SW 1271 (cell line): ENCODE results near the gene CCND3.
"Not testable (repeated sequence)": the region's sequence is repeated elsewhere in the genome, so short reads cannot be mapped to it uniquely, and the experiment has no call there.

Experiments used
- DNase-seq, 2 experiments: peaks; one replicate each; lab custom pipeline; 2025; lab: John Stamatoyannopoulos, UW

CCND3 gene

DNA sequence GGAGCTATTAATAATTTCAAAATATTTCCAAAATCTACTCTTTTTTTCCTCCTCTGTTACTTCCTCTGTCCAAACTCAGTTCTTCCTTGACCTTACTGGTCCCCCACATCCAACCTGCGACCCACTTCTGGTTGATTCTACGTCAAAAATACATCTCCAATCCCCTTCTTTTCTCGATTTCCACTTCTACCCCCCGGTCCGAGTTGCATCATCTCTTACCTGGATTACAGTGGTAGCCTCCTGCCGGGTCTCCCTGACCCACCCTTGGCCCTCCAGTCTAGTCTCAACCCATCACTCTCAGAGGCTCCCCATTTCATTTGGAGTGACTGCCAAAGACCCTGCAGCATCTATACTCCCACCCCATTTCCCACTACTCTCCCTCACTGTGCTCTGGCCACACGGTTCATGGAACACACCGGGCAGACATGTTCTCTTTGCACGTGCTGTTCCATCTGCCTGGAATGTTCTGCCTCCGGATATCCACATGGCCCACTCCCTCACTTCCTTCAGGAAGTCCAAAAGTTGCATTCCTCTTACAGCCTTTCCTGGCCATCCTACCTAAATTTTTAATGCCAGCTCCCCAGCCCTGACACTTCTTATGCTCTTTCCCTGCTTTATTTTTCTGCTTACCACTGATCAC lies 6.1 kb upstream of the CCND3 start:
- no peak for DNase-seq

DNA sequence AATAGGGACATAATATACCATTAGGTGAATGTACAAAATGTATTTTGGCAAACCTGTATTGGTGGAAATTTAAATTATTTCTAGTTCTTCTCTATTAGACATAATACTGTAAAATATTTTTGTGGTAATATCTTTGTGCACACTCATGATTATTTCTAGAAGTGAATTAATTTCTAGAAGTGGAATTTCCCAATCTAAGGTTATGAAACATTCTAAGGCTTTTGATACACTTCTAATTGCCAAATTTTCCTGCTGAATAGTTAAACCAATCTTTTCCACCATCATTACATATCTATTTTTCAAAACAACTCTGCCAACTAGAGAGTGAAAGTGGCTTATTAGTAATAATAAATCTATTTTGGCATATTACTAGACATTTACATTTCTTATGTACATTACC lies 1.8 kb upstream of the CCND3 start:
- no peak for DNase-seq

DNA sequence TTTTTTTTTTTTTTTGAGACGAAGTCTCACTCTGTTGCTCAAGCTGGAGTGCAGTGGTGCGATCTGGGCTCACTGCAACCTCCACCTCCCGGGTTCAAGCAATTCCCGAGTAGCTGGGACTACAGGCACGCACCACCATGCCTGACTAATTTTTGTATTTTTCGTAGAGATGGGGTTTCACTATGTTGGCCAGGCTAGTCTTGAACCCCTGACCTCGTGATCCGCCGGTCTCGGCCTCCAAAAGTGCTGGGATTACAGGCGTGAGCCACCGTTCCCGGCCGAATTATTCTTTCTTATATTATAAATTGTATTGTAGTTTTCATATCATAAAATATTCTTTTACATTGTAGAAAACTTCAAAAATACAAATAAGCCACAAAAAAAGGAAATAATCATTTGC lies 1.3 kb upstream of the CCND3 start:
- DNase-seq = not testable (repeated sequence)

DNA sequence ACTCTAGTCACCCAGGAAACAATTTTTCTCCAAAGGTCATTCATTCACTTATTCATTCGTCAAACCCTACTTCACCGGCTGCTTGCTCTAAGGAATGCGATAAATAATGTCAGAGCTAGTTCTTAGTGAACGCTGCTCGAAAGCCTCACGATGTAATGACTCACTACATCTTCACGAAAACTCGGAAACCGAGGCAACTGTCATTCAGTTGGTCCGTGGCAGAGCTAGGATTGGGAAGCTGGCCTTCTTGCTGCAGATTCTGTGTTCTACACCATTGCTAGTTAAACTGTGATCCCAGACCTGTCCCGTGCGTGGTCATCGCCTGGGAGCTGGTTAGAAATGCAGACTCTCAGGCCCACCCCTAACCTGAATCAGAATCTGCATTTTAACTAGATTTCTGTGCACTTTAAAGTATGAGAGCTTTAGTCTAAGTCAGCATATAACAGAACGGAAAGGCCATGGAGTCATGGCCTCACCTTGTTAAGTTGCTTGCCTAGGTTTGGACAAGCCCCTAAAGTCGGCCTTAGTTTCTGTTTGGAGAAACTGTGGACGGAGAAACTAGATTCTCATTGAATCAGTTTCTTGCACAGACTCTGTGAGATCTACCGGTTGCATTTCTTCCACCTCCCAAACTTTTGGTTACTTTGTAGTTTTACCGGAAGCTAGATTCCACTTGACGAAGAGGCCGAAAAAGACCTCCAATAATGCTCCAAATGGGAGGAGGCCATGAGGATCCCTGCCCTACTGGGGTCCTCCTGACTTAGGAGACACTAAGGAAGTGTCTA lies 651 bp upstream of the CCND3 start:
- no peak for DNase-seq

DNA sequence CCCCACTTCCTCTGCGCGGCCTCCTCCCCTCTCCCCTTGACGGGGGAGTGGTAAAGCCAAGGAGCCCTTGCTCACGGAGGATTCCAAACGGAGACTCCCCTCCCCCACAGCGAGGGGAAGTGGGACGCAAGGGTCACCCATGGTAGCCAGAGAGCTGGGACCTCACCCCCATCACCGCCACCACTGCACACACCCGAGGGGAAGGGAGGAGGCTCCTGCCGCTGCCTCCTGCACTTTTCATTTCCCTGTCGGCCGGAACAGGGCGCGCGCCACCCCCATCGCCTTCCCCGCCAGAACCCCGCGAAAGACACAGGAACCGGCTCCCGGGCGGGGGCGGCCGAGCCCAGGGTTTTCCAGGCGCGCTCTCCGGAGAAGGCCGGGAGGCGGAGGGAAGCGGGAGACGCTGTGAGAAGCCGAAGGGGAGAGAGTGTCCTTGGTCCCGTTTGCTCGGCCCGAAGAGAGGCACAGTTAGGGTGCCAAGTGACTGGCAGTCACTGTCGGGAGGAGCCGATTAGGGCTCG lies 789 bp downstream of the CCND3 start:
- no peak for DNase-seq

DNA sequence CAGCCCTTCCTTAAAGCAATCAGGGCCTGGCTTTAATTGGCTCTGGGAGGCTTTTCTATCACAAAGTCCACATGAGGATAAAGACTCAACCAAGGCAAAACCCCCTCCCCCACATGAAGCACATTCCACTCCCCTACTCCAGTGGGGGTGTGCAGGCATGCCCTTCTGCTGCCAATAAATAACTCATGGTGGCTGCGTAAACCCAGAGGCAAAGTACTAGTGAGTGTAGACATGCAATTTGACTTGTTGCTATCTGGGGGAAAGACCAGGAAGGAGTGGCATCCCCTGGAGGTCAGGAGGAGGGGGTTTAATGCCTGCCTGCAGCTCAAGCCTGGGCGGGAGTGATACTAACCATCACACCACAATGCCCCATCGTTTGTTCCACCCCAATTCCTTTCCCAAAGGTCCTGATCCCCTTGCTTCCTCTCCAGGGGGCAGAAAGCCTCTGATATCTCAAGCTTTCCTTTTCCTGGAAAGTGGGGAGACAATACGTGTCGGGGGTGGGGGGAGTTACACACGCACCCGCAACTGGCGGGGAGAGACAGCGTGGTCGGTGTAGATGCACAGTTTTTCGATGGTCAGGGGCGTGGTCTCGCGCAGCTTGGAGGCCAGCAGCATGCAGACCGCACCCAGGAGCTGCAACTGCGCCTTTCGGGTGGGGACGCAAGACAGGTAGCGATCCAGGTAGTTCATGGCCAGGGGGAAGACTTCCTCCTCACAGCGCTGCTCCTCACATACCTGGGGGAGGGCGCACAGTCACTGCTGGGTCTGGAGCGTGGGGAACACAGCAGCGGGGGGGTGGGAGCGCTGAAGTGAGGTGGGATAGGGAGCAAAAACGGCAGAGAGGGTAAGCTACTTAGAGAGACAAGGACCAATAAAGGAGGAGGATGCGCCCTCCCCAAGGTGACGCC lies 1.5 kb downstream of the CCND3 start:
- DNase-seq = no peak

DNA sequence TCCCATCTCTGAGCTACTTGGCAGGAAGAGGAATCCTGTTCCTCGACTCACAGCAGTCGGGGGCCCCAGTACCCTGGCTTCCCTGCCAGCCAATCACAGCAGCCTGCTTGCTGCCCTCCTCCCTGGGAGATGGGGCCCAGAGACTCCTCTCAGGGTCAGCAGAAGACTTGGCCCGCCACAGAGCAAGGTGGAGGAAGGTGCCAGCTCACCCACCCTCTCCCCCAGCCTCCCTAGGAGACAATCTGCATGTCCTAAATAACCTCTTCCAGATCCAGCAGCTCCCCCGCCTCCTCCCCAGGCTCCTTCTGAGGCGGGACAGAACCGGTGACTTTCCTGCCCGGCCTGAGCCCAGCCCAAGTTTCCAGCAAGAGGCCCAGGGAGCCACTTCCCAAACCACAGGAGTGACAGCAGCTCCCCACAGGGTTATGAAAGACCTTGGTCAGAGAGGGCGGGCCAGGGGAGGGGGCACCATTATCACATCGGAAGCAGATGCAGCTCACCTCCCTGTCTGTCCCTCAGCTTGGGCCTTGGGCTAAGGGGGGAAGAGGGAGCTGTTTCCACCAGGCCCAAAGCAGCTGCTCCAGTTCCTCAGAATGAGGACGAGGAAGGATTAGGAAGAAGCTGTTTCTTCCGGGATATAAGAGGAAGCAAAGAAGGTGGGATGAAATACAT lies 2.3 kb downstream of the CCND3 start:
- DNase-seq = no peak

DNA sequence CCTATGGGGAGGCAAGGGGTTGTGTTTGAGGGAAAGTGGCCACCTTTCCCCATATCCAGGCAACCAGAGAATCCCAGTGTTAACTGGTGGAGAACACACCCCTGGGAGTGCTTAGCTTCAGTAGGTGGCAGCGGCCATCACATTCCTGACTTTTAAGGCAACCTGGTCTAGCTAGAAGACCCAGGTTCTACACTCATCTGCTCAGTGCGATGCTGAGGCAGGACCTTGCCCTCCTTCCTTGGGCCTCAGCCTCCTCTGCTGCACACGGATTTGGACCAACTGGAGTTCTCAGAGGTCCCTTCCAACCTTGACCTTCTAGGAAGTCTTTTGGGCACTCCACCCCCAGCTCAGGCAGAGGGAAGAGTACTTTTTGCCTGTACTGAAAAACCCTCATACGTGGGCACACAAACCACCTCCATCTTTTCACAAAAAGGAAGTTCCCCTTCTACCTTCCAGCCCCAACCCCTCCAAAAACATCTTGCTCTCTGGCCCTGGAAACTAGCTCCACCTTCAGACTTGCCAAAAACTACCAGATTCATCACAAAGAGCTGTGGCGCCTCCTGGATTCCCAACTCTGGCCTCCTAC lies 2.9 kb downstream of the CCND3 start:
- DNase-seq = no peak

DNA sequence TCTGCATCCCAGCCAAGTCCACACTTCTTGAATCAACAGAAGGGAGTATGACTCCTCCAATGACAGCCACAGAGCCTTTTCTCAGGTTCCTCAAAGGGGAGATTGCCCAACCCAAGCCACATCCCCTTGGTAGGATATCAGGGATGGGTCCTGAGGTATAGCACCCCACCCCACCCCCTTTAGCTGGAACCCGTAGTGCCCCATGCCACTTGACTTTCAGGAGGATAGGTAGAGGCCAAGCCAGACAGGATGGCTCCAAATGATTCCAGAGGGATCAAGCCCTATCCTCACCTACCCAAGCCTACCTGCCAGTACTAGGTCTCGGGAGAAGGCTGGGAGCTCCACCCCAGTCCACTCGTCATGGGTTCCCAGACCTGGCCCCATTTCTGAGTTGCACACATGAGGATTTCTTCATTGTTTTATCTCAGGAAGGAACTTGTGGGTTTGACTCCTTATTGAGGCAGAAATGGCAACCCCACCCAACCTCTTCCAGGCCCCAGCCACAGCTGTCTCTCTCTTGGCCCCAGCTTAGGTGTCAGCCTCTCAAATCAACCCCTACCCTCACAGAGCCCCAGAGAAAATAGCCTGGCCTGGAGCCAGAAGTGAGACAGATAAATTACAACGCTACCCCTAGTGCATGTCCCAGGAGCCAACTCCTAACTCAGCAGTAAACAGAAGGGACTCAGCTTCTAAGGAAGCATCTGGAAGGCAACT lies 3.6 kb downstream of the CCND3 start:
- DNase-seq = no peak

DNA sequence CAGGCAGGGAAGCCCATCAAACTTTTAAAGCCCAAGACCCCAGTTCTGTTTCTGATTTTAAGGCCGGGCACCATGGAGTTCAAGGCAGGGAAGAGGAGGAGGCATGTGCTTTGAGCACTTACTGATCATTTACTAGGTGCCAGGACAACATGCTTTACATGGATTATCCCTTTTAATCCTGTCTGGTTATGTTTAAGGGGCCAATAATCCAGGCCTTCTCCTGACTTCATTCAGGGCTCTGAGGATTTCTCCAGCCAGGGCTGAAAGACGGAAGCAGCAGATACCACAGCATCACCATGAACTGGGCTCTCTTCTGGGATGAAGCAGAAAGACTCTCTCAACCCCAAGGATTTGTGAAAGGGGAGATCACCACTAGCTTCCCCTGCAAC lies 4.1 kb downstream of the CCND3 start:
- no peak for DNase-seq

DNA sequence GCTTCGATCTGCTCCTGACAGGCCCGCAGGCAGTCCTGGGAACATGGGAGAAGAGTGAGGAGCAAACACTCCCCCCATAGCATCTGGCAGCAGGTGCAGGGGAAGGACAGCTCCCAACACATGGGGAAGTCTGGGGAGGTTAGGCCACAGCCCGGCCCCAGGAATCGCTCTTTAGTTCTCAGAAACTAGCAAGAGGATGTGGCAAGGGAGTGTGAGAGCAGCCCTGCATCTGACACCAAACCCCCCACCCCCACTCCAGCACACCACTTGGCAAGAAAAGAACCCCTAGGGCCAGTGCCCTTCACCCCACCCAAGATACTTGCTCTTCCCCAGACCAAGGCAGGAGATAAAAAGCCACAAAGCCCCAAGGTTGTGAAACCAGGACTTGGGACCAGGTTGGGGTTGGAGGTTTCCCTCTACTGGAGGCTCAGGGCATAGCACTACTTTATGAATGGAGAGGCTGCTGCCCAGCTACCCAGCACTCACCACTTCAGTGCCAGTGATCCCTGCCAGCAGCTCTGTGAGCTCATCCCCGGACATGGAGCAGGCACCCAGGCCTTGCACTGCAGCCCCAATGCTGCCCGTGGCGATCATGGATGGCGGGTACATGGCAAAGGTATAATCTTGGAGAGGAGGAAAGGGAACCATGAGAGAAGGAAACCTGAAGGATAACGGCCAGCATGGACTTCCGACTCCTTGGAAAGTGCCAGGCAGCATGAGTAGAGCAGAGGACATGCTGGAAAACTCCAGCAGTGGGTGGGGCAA lies 5.4 kb downstream of the CCND3 start:
- peak; percentile 62 to 78 for DNase-seq

DNA sequence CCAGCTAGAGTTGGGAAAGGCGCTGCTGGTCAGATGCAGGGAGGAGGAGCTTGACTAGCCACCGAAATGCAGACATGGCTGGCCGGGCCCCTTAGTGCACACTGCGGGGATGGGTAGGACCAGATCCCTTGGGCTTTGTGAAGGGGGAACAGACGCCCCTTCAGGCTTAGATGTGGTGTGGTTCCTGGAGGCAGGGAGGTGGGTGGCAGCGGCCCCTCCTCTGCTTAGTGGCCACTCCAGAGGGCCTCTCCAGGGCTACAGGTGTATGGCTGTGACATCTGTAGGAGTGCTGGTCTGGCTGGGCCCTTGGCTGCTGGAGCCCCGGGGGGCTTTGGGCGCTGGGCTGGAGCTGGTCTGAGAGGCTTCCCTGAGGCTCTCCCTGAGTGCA lies 5.9 kb downstream of the CCND3 start:
- DNase-seq = no peak

DNA sequence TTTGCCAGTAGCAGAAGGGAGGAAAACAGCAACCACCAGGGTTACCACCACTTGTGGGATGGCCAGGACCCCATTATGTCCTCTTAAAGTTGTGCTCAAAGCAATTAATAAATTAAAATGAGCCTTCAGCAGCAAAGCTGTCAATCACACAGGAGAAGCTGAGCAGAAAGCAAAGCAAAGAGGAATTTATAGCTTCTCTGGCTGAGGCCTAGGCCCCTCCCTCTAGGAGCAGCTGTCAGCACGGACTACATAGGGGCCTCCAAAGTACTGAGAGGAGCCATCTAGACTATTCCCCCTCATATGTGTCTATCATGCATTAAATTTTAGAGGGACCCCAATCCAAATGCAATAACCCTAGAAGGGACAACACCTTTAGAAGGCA lies 6.4 kb downstream of the CCND3 start:
- no peak for DNase-seq

DNA sequence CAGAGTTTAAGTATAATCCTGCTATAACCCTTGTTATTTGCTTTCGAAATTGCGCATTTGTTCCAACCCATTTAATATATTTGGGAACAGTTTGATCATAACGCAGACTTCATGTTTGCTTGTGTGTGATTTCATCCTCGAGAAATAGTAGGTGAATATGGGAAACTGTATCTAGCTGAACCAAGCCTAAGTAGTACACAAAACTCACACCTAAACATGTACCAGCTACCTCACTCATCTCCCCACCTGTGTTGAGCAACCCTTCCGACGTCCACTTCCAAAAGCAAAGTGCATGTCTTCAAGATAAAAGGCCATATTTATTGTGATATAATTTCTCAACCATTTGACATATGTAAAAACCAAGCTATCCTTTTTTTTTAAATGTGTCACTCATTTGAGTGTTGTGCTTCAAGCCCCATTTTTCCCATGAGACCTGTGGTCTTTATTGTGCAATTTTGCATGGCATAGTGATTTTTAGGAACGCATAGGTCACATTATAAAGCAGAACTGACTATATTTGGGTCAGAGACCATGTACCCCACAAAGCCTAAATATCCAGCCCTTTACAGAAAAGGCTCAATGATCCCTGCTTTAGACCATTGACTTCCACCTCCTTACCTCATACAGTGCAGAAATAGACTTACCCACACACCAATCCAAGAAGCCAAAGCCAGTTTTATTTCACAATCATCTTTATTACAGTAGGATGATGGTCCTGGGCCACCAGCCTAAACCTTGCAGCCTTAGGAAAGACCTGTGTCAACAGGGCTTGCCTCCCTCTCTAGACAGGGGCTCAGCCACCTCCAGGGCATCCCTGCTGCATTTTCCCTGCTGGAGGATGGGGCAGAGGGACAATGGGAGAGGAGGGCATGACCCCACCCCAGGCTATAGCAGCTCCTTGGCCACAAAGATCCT lies 7.1 kb downstream of the CCND3 start:
- DNase-seq = no peak

DNA sequence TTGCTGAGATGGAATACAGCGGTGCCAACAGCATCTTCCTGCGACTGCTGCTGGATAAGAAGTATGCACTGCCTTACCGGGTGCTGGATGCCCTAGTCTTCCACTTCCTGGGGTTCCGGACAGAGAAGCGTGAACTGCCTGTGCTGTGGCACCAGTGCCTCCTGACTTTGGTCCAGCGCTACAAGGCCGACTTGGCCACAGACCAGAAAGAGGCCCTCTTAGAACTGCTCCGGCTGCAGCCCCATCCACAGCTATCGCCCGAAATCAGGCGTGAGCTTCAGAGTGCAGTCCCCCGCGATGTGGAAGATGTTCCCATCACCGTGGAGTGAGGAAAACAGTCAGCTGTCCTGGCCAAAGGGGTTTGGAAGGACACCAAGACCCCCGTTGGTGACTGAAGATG lies 9.2 kb downstream of the CCND3 start:
- no peak for DNase-seq

DNA sequence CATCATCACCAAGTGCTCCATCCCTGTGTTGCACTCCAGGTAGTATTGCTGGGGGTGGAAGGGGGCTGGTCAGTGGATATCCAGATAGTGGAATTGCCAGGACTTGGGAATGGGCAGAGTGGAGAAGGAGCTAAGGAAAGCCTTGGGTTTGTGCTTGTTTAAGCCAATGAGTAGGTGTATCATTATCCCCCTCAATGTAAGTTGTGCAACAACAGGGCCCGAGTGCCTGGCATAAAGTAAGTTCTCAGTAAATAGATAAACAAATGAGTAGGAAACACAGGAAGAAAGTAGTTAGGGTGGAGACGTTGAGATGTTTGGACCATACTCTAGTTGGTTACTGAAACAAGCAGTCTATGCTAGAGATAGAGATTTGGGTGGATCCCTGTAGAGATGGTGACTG lies 9.8 kb downstream of the CCND3 start:
- DNase-seq = no peak

DNA sequence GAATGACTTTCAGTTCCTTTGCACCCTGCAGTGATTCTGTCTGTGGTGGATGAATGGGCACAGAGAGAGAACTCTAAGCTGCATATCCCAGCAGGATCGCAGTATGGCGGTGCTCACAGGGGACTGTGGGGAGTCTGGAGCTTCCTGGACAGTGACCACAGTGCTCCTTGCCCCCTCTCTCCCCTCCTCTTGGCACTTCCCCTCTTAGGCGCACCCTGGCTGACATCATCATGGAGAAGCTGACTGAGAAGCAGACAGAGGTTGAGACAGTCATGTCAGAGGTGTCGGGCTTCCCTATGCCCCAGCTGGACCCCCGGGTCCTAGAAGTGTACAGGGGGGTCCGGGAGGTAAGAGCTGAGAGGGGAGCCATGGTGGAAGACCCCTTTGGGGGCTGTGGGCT lies 11.7 kb downstream of the CCND3 start:
- no peak for DNase-seq

DNA sequence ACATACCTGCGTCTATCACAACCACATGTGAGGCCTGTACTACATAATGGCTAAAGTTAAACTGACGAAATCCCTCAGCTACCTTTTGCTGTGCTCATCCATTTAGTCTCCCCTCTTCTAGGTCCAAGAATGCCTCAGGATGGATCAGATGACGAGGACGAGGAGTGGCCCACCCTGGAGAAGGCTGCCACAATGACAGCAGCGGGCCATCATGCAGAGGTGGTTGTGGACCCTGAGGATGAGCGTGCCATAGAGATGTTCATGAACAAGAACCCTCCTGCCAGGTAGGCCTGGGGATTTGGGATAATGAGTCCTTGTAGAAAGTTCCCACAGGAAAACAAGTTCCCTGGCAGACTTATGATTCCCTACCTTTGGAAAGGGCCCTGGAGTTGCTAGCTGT lies 14.4 kb downstream of the CCND3 start:
- no peak for DNase-seq

DNA sequence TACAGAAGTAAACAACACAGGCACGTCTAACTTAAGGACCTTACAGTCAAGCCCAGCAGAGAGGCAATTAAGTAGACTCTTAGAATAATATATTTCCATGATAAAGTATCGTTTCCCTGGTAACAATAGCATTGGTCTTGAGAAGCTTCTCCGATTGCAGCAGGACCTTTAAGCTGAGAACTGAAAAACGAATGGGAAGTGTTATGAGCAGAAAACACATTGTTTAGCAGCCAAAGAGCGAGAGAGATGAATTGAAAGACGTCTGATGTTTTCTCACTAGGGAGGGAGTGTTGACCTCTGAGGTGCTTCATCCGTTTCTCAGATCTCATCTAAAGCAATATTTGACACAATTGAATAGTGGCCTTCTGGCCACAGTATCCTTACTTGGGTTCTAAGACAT lies 19.5 kb downstream of the CCND3 start:
- DNase-seq = no peak

DNA sequence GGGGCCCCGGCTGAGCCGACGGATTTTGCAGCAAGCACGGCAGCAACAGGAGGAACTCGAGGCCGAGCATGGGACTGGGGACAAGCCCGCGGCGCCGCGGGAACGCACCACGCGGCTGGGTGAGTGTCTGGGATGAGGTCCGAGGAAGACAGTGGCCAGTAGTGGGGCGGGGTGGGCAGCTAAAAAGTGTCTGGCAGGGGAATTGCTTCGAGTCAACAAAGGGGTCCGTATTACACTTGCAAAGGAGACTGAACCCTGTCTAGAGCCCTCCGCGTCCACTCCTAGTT lies 20.0 kb downstream of the CCND3 start:
- DNase-seq = no peak
